Adrenal gland (tissue), 12 donors: ENCODE measurements around the gene SCAF11. TPM values are rescaled to one million over a fixed set of nuclear protein-coding genes. Genes with fewer than 3 reads are reported as not detected.
"Not testable (repeated sequence)": the region's sequence is repeated elsewhere in the genome, so short reads cannot be mapped to it uniquely, and the experiment has no call there.

Experiments used
- DNase-seq, 7 donors: peaks; one replicate each; pipeline ENCODE4 v3.0.0-alpha.2; 2019 to 2020
- H3K27ac ChIP-seq, 5 donors: fragments of 200-600 bp; sonication (generic) in 4 of 5; 1 replicate in 3 of 5; 2 replicates in 2 of 5; pipeline versions ENCODE4 v1.5.1 to v1.8.0; 2016 to 2020; ENCODE audit warnings: mild to moderate bottlenecking in 1 of 5
- H3K27me3 ChIP-seq: fragments of 200-600 bp; 2 replicates; pipeline ENCODE4 v1.8.0; 2021
- H3K36me3 ChIP-seq, 2 donors: fragments of 200-600 bp; replicated peaks in 1 of 2; 1 replicate in 1 of 2; 2 replicates in 1 of 2; pipeline versions ENCODE4 v1.5.1 to v1.8.0; 2018 to 2022
- H3K4me1 ChIP-seq, 2 donors: fragments of 200-600 bp; replicated peaks in 1 of 2; 1 replicate in 1 of 2; 2 replicates in 1 of 2; pipeline versions ENCODE4 v1.5.1 to v1.8.0; 2018 to 2021
- H3K4me3 ChIP-seq, 4 donors: fragments of 200-600 bp; sonication (generic) in 3 of 4; one replicate each; pipeline ENCODE4 v1.5.1; 2016 to 2018
- H3K9me3 ChIP-seq, 3 donors: fragments of 200-600 bp; sonication (generic) in 1 of 3; replicated peaks in 1 of 3; 1 replicate in 2 of 3; 2 replicates in 1 of 3; pipeline versions ENCODE4 v1.5.1 to v1.8.0; 2016 to 2021
- CTCF ChIP-seq, 6 experiments: fragments of 450-650 bp in 4 of 6; fragments of 200-600 bp in 2 of 6; sonication (generic) in 1 of 6; IDR thresholded peaks; 1 replicate in 5 of 6; 2 replicates in 1 of 6; pipeline versions ENCODE4 v1.5.1 to v1.8.0; 2016 to 2021; ENCODE audit warnings: antibody characterized with exemption in 6 of 6, mild to moderate bottlenecking in 2 of 6, moderate library complexity in 1 of 6
- POLR2A ChIP-seq, 2 donors: fragments of 450-650 bp; IDR thresholded peaks; one replicate each; pipeline ENCODE4 v1.6.1; 2017; ENCODE audit warnings: antibody characterized with exemption in 2 of 2, mild to moderate bottlenecking in 2 of 2, moderate library complexity in 1 of 2
- WGBS, 4 donors: extraction: QIAGEN DNeasy Blood & Tissue Kit in 2 of 4; methylation state at CpG; one replicate each; pipeline versions ENCODE4 v1.1.5 to v1.1.7; 2013 to 2017; 5-methylcytosine and 5-hydroxymethylcytosine counted together
- intact Hi-C, 2 donors: fragments of 100-400 bp; cut with DNase I; formaldehyde crosslinking; loops; one replicate each; pipeline versions ENCODE4 v1.14.1 to v1.15.0; 2022 to 2023
- polyA plus RNA-seq, 3 donors: library from polyadenylated mRNA; stranded (reverse); fragments of 200-250 nt in 2 of 3; fragments of 350-450 nt in 1 of 3; fragmentation: Illumina TruSeq in 1 of 3; extraction: RNeasy Lipid Tissue Mini Kit (QIAGEN cat#74804) in 1 of 3; gene quantifications; one replicate each; pipeline ENCODE4 v1.2.3, GENCODE V29; 2013 to 2014
- total RNA-seq, 9 donors: library from RNA; depleted of rRNA in 4 of 9; stranded (reverse); fragments of >200 nt in 4 of 9; fragments of 120-200 nt in 1 of 9; fragmentation: NEBNext Ultra II Directional in 1 of 9; extraction: Animal tissue kit (Norgen Biotek cat#: 25700) in 1 of 9; gene quantifications; one replicate each; pipeline versions ENCODE4 v1.1.0 to v1.2.4, GENCODE V29; 2013 to 2023
- donor health status: healthy with polysubstance abuse.
- donor health status: Bipolar disorder and iron deficiency.
- donor health status: DM: yes; HTN: yes; CAD: no.
- donor health status: DM: no; HTN: no; CAD: no.
- donor health status: DM: no; HTN: no; CAD: no.
- donor health status: DM: yes; HTN: yes; CAD: no.

Gene SCAF11
- total and polyA plus RNA-seq, 12 donors = 19.1 to 170 (median 85.1) TPM

GRCh38 chr12:46024099-46024498 lies 33.7 kb upstream of the SCAF11 start:
- intact Hi-C loops = no loop called here
- 78 to 85% (median 81%) methylated on average over 2 of the region's 2 CpGs for WGBS, 4 donors
- no peak for TF ChIP-seq CTCF (IDR thresholded peaks at IDR 0.05)
- no peak for TF ChIP-seq POLR2A (IDR thresholded peaks at IDR 0.05)
- Histone ChIP-seq H3K36me3 (no peaks in the 10 kb centered on the region), H3K4me3 (no peak overlapping the region), H3K9me3 (peaks cover 0 to 8% (median 0%) of the 10 kb centered on the region in 3 donors), H3K27ac (no peak overlapping the region), H3K4me1 (no peaks in the 10 kb centered on the region), H3K27me3 (no peaks in the 10 kb centered on the region)
- DNase-seq = no peak

GRCh38 chr12:46020768-46021167 lies 30.4 kb upstream of the SCAF11 start:
- TF ChIP-seq CTCF (IDR thresholded peaks at IDR 0.05) (no peak), POLR2A (IDR thresholded peaks at IDR 0.05) (no peak)
- Histone ChIP-seq H3K36me3 (no peaks in the 10 kb centered on the region), H3K4me3 (no peak overlapping the region), H3K4me1 (no peaks in the 10 kb centered on the region), H3K9me3 (peaks cover 0 to 8% (median 0%) of the 10 kb centered on the region in 3 donors), H3K27me3 (no peaks in the 10 kb centered on the region), H3K27ac (no peak overlapping the region)
- no peak for DNase-seq
- intact Hi-C loops = no loop called here

- 70 to 83% (median 78%) methylated on average over 4 of the region's 4 CpGs for WGBS, 4 donors
- H3K9me3 ChIP-seq, H3K4me3 ChIP-seq, H3K27ac ChIP-seq, intact Hi-C loops, DNase-seq, H3K27me3 ChIP-seq, H3K36me3 ChIP-seq, H3K4me1 ChIP-seq: not testable (repeated sequence)
Measured at GRCh38 chr12:46018712-46019111, 28.3 kb upstream of the SCAF11 start.

GRCh38 chr12:46017866-46018375 lies 27.5 kb upstream of the SCAF11 start:
- H3K4me3 ChIP-seq, H3K9me3 ChIP-seq, H3K27me3 ChIP-seq, H3K27ac ChIP-seq, DNase-seq, H3K4me1 ChIP-seq, H3K36me3 ChIP-seq, intact Hi-C loops: not testable (repeated sequence)
- 90 to 97% (median 91%) methylated on average over 16 to 33 of the region's 33 CpGs for WGBS, 4 donors

GRCh38 chr12:46005823-46006222 lies 15.4 kb upstream of the SCAF11 start:
- DNase-seq = no peak
- no peak for TF ChIP-seq POLR2A (IDR thresholded peaks at IDR 0.05)
- TF ChIP-seq CTCF (IDR thresholded peaks at IDR 0.05) = no peak
- intact Hi-C loops = loop anchor here in 1 of 2 donors (10.0 kb wide), 1 partner anchor 241 kb away; no protein-coding TSS in a partner anchor
- 65 to 83% (median 71%) methylated on average over 3 of the region's 3 CpGs for WGBS, 4 donors
- Histone ChIP-seq H3K27me3 (no peaks in the 10 kb centered on the region), H3K27ac (no peak overlapping the region), H3K36me3 (no peaks in the 10 kb centered on the region), H3K4me3 (no peak overlapping the region), H3K9me3 (no peaks in the 10 kb centered on the region), H3K4me1 (no peaks in the 10 kb centered on the region)
